ENCODE measurements around the gene KIF11. TPM values are rescaled to one million over a fixed set of nuclear protein-coding genes. Genes with fewer than 3 reads are reported as not detected.

The KIF11 gene
- total RNA-seq, 2 donors from 2014 or later: 10.2 to 31.6 TPM

GRCh38 chr10:92697663-92698511, 105.0 kb downstream of the KIF11 start:
- no peak for DNase-seq
- no peaks in the 10 kb centered on the region for H3K4me1 ChIP-seq
- no peak for TF ChIP-seq CTCF (IDR thresholded peaks at IDR 0.05)
- intact Hi-C loops (cut with DNase I): no loop called here
- no peak overlapping the region for H3K4me3 ChIP-seq
- H3K9ac ChIP-seq (ENCODE audit: low read depth in 2 of 2, low read length in 2 of 2): no peak overlapping the region
- no peaks in the 10 kb centered on the region for H3K27me3 ChIP-seq
- H3K27ac ChIP-seq: no peak overlapping the region
- no peaks in the 10 kb centered on the region for H3K9me3 ChIP-seq
- H3K36me3 ChIP-seq: no peaks in the 10 kb centered on the region

GRCh38 chr10:92699193-92699517, 106.2 kb downstream of the KIF11 start:
- no peak overlapping the region for H3K27ac ChIP-seq
- no peaks in the 10 kb centered on the region for H3K27me3 ChIP-seq
- no peaks in the 10 kb centered on the region for H3K9me3 ChIP-seq
- no peak for TF ChIP-seq CTCF (IDR thresholded peaks at IDR 0.05)
- no peaks in the 10 kb centered on the region for H3K36me3 ChIP-seq
- no peak for DNase-seq
- no peaks in the 10 kb centered on the region for H3K4me1 ChIP-seq
- H3K4me3 ChIP-seq: peak overlapping the region; percentile 30
- peak overlapping the region; percentile 26 to 66 for H3K9ac ChIP-seq (ENCODE audit: low read depth in 2 of 2, low read length in 2 of 2)
- intact Hi-C loops (cut with DNase I): no loop called here

GRCh38 chr10:92699518-92700381, 106.8 kb downstream of the KIF11 start:
- H3K27me3 ChIP-seq: no peaks in the 10 kb centered on the region
- H3K36me3 ChIP-seq: no peaks in the 10 kb centered on the region
- no peak overlapping the region for H3K27ac ChIP-seq
- no peaks in the 10 kb centered on the region for H3K4me1 ChIP-seq
- H3K9ac ChIP-seq (ENCODE audit: low read depth in 2 of 2, low read length in 2 of 2): peak overlapping the region; percentile 26 to 66
- no peak for TF ChIP-seq CTCF (IDR thresholded peaks at IDR 0.05)
- peak; percentile 26 for DNase-seq
- peak overlapping the region; percentile 30 for H3K4me3 ChIP-seq
- no peaks in the 10 kb centered on the region for H3K9me3 ChIP-seq
- intact Hi-C loops (cut with DNase I): no loop called here

- intact Hi-C loops (cut with DNase I): no loop called here
- H3K4me1 ChIP-seq: no peaks in the 10 kb centered on the region
- TF ChIP-seq CTCF (IDR thresholded peaks at IDR 0.05): no peak
- no peaks in the 10 kb centered on the region for H3K27me3 ChIP-seq
- H3K9ac ChIP-seq (ENCODE audit: low read depth in 2 of 2, low read length in 2 of 2): no peak overlapping the region
- no peak for DNase-seq
- H3K36me3 ChIP-seq: no peaks in the 10 kb centered on the region
- no peak overlapping the region for H3K4me3 ChIP-seq
- H3K9me3 ChIP-seq: no peaks in the 10 kb centered on the region
- H3K27ac ChIP-seq: no peak overlapping the region
These were observed 109.5 kb downstream of the KIF11 start for GRCh38 chr10:92702301-92702916.

Other genes with a start within 250 kb of the KIF11 start
- 10 to 100 TPM; 39.0 to 44.8 TPM for gene IDE, start 19.0 kb upstream of the KIF11 start, total RNA-seq
- 1 to 10 TPM; 2.1 to 7.1 TPM for gene HHEX, start 96.8 kb downstream of the KIF11 start, total RNA-seq

Data from colonic mucosa (tissue), 4 donors.